Endothelial cell of umbilical vein (primary cell): ENCODE data around the gene KIAA0930. TPM values are rescaled to one million over a fixed set of nuclear protein-coding genes. Genes with fewer than 3 reads are reported as not detected.
A peak's percentile ranks its signal among the peaks of the same experiment; 100 is the strongest.

Experiments
- BruUV-seq: library from RNA; stranded (reverse); fragments of 400-500 nt; replicated peaks from 2 replicates; lab custom pipeline; 2021; lab: Mats Ljungman, UMichigan
- CTCF ChIA-PET: fragments of 300-600, 350-600 bp; sonication (Branson Sonifier 250); formaldehyde crosslinking; loops from one replicate; lab custom pipeline; 2021; ENCODE audit warnings: antibody characterized with exemption, inconsistent platforms; lab: Charles Lee
- POLR2A ChIA-PET: fragments of 300-600, 350-600 bp; sonication (Branson Sonifier 250); formaldehyde crosslinking; loops from one replicate; lab custom pipeline; 2021; ENCODE audit warnings: antibody characterized with exemption, inconsistent platforms; lab: Charles Lee
- DNase-seq: peaks from one replicate; pipeline ENCODE4 v3.0.0-alpha.2; 2011; ENCODE audit warnings: low read depth, low spot score
- FAIRE-seq: peaks from 2 replicates; lab custom pipeline; 2011; peaks lifted over from hg19 to GRCh38; lab: Jason Lieb, UNC
- H2AFZ ChIP-seq: 2 replicates; pipeline ENCODE4 v1.6.0; 2012; ENCODE audit warnings: low read depth, low read length, control low read depth, inconsistent platforms
- H3K27ac ChIP-seq: 2 replicates; pipeline ENCODE4 v1.5.1; 2011; ENCODE audit warnings: low read depth, mild to moderate bottlenecking, control low read depth, low read length, moderate library complexity; ENCODE audit not compliant: insufficient read depth
- H3K27me3 ChIP-seq, 2 experiments: 2 replicates each; pipeline versions ENCODE4 v1.6.0 to v1.6.1; 2011; ENCODE audit warnings: low read length in 2 of 2, mixed read lengths in 1 of 2; ENCODE audit not compliant: control insufficient read depth in 2 of 2, insufficient read depth in 2 of 2
- H3K36me3 ChIP-seq, 2 experiments: 2 replicates in 1 of 2; 3 replicates in 1 of 2; pipeline ENCODE4 v1.5.1; 2011; ENCODE audit warnings: low read length in 2 of 2, mild to moderate bottlenecking in 1 of 2, moderate library complexity in 1 of 2; ENCODE audit not compliant: control insufficient read depth in 2 of 2, insufficient read depth in 2 of 2; ENCODE audit errors: extremely low read depth in 1 of 2
- H3K4me1 ChIP-seq: 3 replicates; pipeline ENCODE4 v1.5.1; 2011; ENCODE audit warnings: mild to moderate bottlenecking, low read length; ENCODE audit not compliant: control insufficient read depth, insufficient read depth; ENCODE audit errors: extremely low read depth
- H3K4me2 ChIP-seq: 2 replicates; pipeline ENCODE4 v1.6.1; 2011; ENCODE audit warnings: low read length, control low read depth, mixed read lengths; ENCODE audit not compliant: insufficient read depth
- H3K4me3 ChIP-seq, 3 experiments: fragments of 200-600 bp in 1 of 3; sonication (generic), shearing (Covaris generic) in 1 of 3; replicated peaks in 1 of 3; 2 replicates each; pipeline ENCODE4 v1.5.1; 2011 to 2016; ENCODE audit warnings: control low read depth in 3 of 3, low read length in 3 of 3, mild to moderate bottlenecking in 2 of 3, inconsistent platforms in 1 of 3, low read depth in 1 of 3, moderate library complexity in 1 of 3; ENCODE audit not compliant: insufficient read depth in 1 of 3
- H3K79me2 ChIP-seq: 2 replicates; pipeline ENCODE4 v1.6.0; 2012; ENCODE audit warnings: low read length, inconsistent platforms; ENCODE audit not compliant: control insufficient read depth, insufficient read depth
- H3K9ac ChIP-seq: replicated peaks from 2 replicates; pipeline ENCODE3; 2011; ENCODE audit warnings: low read length, control low read depth; ENCODE audit not compliant: insufficient read depth; ENCODE audit errors: extremely low read depth
- H3K9me1 ChIP-seq: replicated peaks from 3 replicates; pipeline ENCODE4 v1.6.0; 2011; ENCODE audit warnings: mild to moderate bottlenecking, low read length; ENCODE audit not compliant: control insufficient read depth, insufficient read depth; ENCODE audit errors: extremely low read depth
- H3K9me3 ChIP-seq: replicated peaks from 2 replicates; pipeline ENCODE4 v1.5.1; 2012; ENCODE audit warnings: low read length, inconsistent platforms; ENCODE audit not compliant: control insufficient read depth, insufficient read depth
- H4K20me1 ChIP-seq: replicated peaks from 2 replicates; pipeline ENCODE3; 2011; ENCODE audit warnings: mild to moderate bottlenecking, low read length; ENCODE audit not compliant: control insufficient read depth, insufficient read depth; ENCODE audit errors: extremely low read depth
- CTCF ChIP-seq, 2 donors: IDR thresholded peaks; 1 replicate in 1 of 2; 2 replicates in 1 of 2; pipeline ENCODE4 v1.5.1; 2011; ENCODE audit warnings: low read length in 2 of 2, mild to moderate bottlenecking in 2 of 2, moderate library complexity in 2 of 2, control low read depth in 1 of 2, inconsistent platforms in 1 of 2, low read depth in 1 of 2; ENCODE audit not compliant: insufficient read depth in 1 of 2; ENCODE audit errors: extremely low read depth in 1 of 2
- EZH2 ChIP-seq: IDR thresholded peaks from 2 replicates; pipeline ENCODE4 v1.6.1; 2012; ENCODE audit warnings: borderline replicate concordance, low read depth, mild to moderate bottlenecking, moderate library complexity, low read length, inconsistent platforms; ENCODE audit not compliant: severe bottlenecking
- FOS ChIP-seq: IDR thresholded peaks from 2 replicates; pipeline ENCODE4 v1.6.1; 2011; ENCODE audit warnings: mild to moderate bottlenecking, low read length, moderate library complexity, borderline replicate concordance; ENCODE audit not compliant: insufficient read depth
- GATA2 ChIP-seq: IDR thresholded peaks from 2 replicates; pipeline ENCODE4 v1.7.0; 2011; ENCODE audit warnings: low read depth, mild to moderate bottlenecking, moderate library complexity, mixed read lengths, low read length; ENCODE audit not compliant: insufficient read length, insufficient read depth
- JUN ChIP-seq: IDR thresholded peaks from 2 replicates; pipeline ENCODE4 v1.6.1; 2011; ENCODE audit warnings: borderline replicate concordance, low read depth; ENCODE audit not compliant: insufficient read length, insufficient read depth
- MAX ChIP-seq: IDR thresholded peaks from 2 replicates; pipeline ENCODE4 v1.6.1; 2011; ENCODE audit not compliant: insufficient read depth, insufficient read length
- MYC ChIP-seq: IDR thresholded peaks from one replicate; pipeline ENCODE4 v1.6.1; 2011; ENCODE audit warnings: mild to moderate bottlenecking, low read depth, low read length
- POLR2A ChIP-seq: IDR thresholded peaks from 2 replicates; pipeline ENCODE4 v1.6.1; 2012; ENCODE audit warnings: low read depth, mild to moderate bottlenecking, control low read depth, low read length
- POLR2AphosphoS5 ChIP-seq: IDR thresholded peaks from 2 replicates; pipeline ENCODE4 v1.6.1; 2012; ENCODE audit warnings: low read depth, mild to moderate bottlenecking, control low read depth, low read length, moderate library complexity; ENCODE audit not compliant: insufficient read depth
- dilution Hi-C: fragments of 300-500 bp; cut with MboI; formaldehyde crosslinking; loops from one replicate; pipeline ENCODE4 v1.15.0; 2019; ENCODE audit warnings: low sequenced_read_pairs; ENCODE audit not compliant: extremely low pct_ligation_motif_present
- intact Hi-C: fragments of 100-400 bp; cut with micrococcal nuclease; formaldehyde crosslinking; loops from one replicate; pipeline ENCODE4 v1.10.0; 2022
- polyA plus RNA-seq, 4 experiments: library from polyadenylated mRNA; depleted of rRNA in 3 of 4; stranded (reverse) in 3 of 4; unstranded in 1 of 4; fragments of >200 nt; gene quantifications; 2 replicates each; pipeline versions ENCODE4 v1.2.1 to v1.2.3, GENCODE V29; 2011 to 2012; ENCODE audit warnings: missing spikeins in 1 of 4
- total RNA-seq: library from RNA; stranded (reverse); gene quantifications from 2 replicates; pipeline ENCODE4 v1.2.3, GENCODE V29; 2021

KIAA0930 gene
- total and polyA plus RNA-seq, 2 donors (not counting 3 experiments of a cell fraction or from before 2014, with no cell fraction given): 37.9 to 53.6 TPM

GRCh38 chr22:45268167-45268957 lies 27.7 kb upstream of the KIAA0930 start:
- intact Hi-C loops: loop anchor here (2.0 to 5.0 kb wide), 2 partner anchors 49 to 68 kb away; no protein-coding TSS in a partner anchor
- POLR2A ChIA-PET: interaction anchor here (0.6 kb wide), 1 partner anchor 109 kb away, joined by 8 read pairs; no protein-coding TSS in a partner anchor
- Histone ChIP-seq H3K79me2 (no peaks in the 10 kb centered on the region), H3K4me2 (peak overlapping the region; percentile 82), H3K27me3 (peaks cover 4 to 15% of the 10 kb centered on the region in 2 experiments), H3K9me3 (no peaks in the 10 kb centered on the region), H4K20me1 (no peaks in the 10 kb centered on the region), H3K4me1 (peaks cover 6% of the 10 kb centered on the region), H2AFZ (peak overlapping the region; percentile 91), H3K9ac (no peak overlapping the region), H3K4me3 (peak overlapping the region; percentile 44 to 61 (median 57)), H3K27ac (no peak overlapping the region), H3K36me3 (no peaks in the 10 kb centered on the region), H3K9me1 (no peaks in the 10 kb centered on the region)
- TF ChIP-seq POLR2AphosphoS5 (no peak), CTCF (IDR thresholded peaks at IDR 0.05; ENCODE audit: extremely low read depth in 1 of 2, insufficient read depth in 1 of 2, low read depth in 1 of 2, low read length in 2 of 2) (no peak), POLR2A (no peak), MAX (no peak), EZH2 (no peak), JUN (no peak), FOS (no peak), MYC (no peak), GATA2 (no peak)
- CTCF ChIA-PET: interaction anchor here (1.1 to 1.9 kb wide), 4 partner anchors 50 to 286 kb away, joined by 3 to 11 read pairs (median 4); no protein-coding TSS in a partner anchor
- DNase-seq (peak; percentile 14), FAIRE-seq (no peak)
- no TSS peak for BruUV-seq
- dilution Hi-C loops: no loop called here
